GM18873 (cell line): Measurements from ENCODE around the gene KLK15.
"Not testable (repeated sequence)": the region's sequence is repeated elsewhere in the genome, so short reads cannot be mapped to it uniquely, and the experiment has no call there.

Source experiments
- ATAC-seq: cut with Tn5 transposase; IDR thresholded peaks from one replicate; pipeline ENCODE4 v1.9.1; 2021; ENCODE audit warnings: mild to moderate bottlenecking, moderate library complexity, moderate number of reproducible peaks; ENCODE audit not compliant: unreplicated experiment, low FRiP score

KLK15 gene

DNA sequence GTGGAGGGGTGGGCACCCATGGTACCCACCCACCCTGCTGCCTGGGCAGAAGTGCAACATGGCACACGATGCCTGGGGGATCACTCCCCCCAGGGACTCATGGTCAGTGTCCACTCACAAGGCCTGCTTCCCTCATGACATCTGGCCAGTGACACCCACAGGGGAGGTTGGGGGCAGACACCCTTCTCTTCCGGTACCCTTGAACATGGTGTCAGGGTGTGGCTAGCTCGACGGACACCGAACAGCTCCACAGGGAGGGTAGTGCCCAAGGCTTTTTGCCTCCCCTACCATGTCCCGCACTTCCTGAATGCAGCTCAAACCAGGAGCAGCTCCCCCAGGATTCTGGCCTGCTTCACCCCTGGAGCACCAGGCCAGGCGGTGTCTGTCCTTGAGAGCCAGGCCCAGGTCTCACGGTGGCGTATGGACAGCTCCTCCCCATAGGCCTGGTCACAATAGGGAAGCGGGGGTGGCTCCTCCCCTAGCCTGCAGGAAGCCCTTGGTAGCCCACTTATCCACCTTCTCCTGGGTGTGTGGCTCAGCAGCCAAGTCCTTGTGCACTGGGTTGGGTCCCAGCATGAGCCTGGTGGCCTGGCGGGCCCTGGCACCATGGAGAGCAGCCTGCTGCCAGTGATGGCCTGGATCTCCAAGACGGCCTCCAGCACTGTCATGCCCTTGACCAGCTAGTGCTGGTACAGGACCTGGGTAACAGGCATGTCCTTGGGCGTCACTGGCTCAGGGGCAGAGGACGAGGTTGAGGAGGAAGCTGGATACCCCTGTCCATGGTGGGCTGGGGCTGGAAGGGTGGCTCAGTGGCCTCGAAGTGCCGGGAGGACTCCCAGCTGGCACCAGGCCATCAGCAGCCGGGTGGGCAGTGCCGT, 35.4 kb downstream of the KLK15 start:
- ATAC-seq = no peak

DNA sequence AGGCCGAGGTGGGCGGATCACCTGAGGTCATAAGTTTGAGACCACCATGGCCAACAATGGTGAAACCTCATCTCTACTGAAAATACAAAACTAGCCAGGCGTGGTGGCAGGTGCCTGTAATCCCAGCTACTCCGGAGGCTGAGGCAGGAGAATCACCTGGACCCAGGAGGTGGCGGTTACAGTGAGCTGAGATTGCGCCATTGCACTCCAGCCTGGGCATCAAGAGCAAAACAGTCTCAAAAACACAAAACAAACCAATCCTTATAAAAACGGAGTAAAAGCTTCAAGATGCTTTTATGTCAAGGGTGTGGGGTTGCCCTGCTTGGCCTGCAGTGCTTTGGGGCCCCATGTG, 36.0 kb downstream of the KLK15 start:
- no peak for ATAC-seq

GRCh38 chr19:50796634-50797428, 36.5 kb downstream of the KLK15 start:
- ATAC-seq = no peak

DNA sequence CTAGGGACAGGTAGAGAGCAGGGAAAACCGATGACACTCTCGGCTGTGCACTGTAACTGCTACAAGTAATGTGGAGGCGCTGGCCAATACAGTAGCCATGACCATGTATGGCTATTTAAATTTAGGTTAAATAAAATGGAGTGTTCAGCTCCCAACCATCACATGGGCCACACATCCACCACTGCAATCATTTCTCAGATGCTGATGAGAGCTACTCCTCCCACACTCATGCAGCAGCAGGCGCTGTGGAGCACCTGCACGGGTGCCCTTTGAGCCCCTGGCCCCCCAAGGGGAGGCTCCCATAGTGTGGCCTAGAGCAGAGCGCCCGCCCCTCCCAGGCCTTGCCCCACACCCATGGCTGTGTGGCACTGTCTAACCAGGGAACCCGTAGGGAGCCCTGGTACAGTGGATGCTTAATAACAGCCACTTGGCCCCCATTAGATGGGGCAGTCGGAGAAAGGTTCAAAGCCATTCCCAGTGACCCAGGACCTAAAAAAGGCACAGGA, 37.2 kb downstream of the KLK15 start:
- no peak for ATAC-seq

GRCh38 chr19:50795664-50796073, 37.7 kb downstream of the KLK15 start:
- no peak for ATAC-seq

GRCh38 chr19:50794876-50795663, 38.3 kb downstream of the KLK15 start:
- ATAC-seq = no peak

DNA sequence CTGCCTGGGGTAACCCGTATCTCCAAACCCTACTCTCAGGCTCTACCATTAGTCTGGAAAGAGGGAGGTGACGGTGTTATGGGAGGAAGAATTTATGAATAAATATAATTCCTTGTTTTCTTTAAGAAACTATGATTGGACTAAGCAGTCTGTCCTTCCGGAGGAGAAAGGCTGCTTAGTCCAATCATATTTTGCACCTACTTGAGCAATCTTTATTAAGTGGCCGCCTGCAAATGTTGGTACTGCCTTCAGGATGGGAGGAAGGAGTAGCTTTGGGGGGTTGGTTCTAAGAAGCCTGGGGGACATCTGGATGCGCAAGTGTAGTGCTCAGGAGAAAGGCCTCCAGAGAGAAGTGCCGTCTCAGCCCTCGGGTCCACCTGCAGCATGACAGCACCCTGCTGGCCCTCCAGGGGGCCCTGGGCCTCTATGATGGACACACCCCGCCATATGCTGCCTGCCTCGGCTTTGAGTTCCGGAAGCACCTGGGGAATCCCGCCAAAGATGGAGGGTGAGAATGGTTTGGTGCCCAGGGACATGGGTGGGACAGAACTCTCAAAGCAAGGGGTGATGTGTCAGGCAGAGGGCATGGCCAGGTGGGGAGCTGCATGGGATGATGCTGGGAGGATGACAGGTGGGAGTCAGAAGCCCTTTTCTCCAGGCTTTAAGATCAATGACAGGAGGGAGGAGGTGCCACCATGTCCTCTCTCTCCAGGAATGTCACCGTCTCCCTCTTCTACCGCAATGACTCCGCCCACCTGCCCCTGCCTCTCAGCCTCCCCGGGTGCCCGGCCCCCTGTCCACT, 39.1 kb downstream of the KLK15 start:
- ATAC-seq = no peak

GRCh38 chr19:50793558-50794065, 39.8 kb downstream of the KLK15 start:
- no peak for ATAC-seq

DNA sequence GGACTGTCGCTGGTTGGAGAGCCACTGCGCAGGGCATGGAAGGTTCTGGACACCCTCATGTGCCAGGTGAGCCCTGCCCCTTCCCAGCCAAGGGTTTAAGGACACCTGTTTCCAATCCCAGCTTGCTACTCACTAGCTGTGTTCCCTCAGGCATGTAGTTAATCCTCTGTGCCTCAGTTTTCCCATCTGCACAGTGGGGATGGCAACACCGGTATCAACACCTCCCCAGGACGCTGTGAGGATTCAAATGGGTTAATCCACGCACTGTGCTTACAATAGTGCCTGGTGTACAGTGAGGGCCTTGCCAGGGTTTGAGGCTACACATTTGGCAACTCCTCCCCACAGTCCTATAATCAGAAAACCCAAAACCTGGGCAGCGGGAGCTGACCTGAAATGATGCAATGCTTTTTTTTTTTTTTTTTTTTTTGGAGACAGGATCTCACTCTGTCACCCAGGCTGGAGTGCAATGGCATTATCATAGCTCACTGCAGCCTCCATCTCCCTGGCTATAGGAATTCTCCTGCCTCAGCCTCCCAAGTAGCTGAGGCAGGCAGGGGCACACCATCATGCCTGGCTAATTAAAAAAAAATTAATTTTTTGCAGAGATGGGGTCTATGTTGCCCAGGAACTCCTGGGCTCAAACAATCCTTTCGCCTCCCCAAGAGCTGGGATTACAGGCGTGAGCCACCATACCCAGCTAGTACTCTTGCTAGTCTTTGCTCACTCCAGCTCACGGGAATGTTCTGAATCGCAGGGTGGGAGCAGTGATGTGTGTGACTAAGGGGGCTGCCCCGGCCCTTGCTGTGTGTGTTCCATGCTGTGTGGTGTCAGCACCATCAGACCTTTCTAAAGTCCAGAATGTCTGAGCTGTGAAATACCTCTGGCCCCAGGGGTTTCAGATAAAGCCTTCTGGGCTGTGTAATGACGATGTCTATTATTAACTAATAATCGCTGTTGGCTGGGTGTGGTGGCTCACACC, 40.8 kb downstream of the KLK15 start:
- no peak for ATAC-seq

- no peak for ATAC-seq
These were observed 41.6 kb downstream of the KLK15 start for GRCh38 chr19:50791594-50792271.

DNA sequence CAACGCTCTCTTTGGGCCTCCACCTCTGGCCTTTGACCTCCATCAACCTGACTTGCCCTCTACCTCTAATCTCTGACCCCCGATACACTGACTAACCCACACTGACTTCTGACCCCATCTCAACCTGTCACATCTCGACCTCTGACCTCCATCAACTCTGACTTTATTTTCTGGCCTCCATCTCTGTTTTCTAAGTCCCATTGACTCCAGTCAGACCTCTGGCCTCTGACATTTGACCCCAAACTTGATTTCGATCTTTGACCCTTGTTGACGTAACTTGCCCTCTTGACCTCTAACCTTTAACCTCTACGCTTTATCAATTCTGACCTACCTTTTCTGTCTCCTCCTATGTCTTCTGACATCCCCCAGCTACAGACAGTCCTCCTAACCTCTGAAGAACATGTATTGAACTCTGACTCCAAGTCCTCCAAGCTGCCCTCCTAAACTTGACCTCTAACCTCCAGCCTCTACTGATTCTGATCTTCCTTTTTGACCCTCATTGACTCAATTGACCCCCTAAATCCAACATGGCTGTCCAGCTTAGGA, 42.4 kb downstream of the KLK15 start:
- ATAC-seq = no peak

- no peak for ATAC-seq
These were observed 43.0 kb downstream of the KLK15 start, which contains the start of gene ACP4 for GRCh38 chr19:50790396-50790795. ACP4 (plus strand) TSS chr19:50790415; CDS start chr19:50790415, 0 bp downstream.

DNA sequence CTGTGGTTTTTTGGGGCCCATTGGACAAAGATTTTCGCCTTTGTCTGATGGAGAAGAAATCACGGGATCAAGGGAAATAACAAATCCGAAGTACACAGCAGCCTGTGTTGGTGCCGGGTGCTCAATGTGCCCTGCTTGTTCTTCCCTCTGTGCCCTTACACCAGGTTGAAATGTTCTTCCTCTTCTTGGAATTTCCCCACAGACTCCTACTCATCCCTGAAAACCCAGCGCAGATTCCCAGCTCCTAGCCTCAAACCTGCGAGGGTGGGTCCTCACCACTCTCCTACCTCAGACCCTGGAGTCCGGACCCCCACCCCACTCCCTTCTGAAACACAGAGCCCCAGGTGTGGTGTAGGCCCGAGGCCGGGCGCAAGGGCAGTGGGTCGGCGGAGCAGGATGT, 48.0 kb downstream of the KLK15 start:
- ATAC-seq = no peak

- ATAC-seq = no peak
These were observed 48.7 kb downstream of the KLK15 start for GRCh38 chr19:50784710-50785109.

DNA sequence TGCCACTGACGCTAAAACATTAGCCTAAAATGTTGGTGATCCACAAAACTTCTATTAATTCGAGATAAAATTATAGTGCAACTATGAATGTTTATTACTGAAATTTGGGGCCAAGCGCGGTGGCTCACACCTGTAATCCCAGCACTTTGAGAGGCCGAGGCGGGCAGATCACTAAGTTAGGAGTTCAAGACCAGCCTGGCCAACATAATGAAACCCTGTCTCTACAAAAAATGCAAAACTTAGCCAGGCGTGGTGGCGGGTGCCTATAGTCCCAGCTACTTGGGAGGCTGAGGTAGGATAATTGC, 49.6 kb downstream of the KLK15 start:
- ATAC-seq = not testable (repeated sequence)

GRCh38 chr19:50780753-50781435, 52.5 kb downstream of the KLK15 start:
- ATAC-seq = no peak
